GM12891 (cell line): Measurements from ENCODE around the gene PAM16.

Source experiments
- POLR2A ChIP-seq: IDR thresholded peaks from 2 replicates; pipeline ENCODE4 v1.6.1; 2011; ENCODE audit warnings: low read depth, low read length, control low read depth
- SPI1 ChIP-seq: IDR thresholded peaks from 2 replicates; pipeline ENCODE4 v1.6.1; 2011; ENCODE audit warnings: low read depth, low read length, control low read depth

DNA sequence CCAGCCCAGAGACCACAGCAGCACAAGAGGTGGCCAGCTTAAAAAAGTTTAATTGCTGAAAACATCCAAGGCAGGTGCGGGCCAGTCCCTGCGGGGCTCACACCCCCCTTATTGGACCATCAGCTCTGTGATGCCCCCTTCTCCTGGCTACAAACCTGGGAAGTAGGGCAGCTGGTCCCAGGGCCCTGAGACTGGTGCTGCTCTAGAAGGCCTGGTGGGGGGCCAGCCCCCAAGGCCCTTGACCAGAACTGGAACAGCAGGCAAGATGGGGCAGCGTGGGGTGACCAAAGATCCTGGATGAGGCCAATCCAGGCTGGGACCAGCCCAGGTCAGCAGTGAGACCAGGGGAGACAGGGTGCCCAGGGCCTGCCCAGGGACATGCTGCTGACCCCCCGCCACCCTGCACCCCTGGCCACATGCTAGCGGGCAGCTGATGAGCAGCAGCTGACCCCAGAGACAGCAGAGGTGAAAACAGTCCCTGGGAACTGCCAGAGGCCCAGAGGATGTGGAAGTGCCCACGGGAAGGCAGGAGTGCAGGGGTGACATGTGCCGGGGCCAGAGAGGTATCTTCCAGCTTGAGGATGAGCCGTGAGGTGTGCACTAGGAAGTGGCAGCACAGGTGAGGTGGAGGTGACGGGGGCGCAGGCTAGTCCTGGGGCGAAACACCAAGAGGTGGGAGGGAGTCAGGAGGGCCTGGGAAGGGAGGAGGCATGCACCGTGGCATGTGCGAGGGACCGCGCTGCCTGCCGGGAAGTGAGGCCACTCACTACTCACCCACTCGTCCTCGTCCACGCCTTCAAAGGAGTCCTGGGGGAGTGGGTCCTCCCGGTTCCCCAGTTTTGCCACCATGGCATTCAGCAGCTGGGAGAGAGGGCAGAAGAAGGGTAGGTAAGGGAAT, 3.6 kb upstream of the PAM16 start:
- TF ChIP-seq POLR2A = no peak
- no peak for TF ChIP-seq SPI1
